NB4 (cell line): Measurements from ENCODE around the gene RASGRP3.

Experiments used
- DNase-seq: peaks from one replicate; pipeline ENCODE4 v3.0.0; 2010; ENCODE audit warnings: low read depth
- H3K4me3 ChIP-seq: one replicate; pipeline ENCODE4 v1.5.1; 2011; ENCODE audit warnings: mild to moderate bottlenecking, low read depth, low read length, moderate library complexity
- MAX ChIP-seq: IDR thresholded peaks from 2 replicates; pipeline ENCODE4 v1.6.1; 2011; ENCODE audit warnings: low read depth, low read length
- MYC ChIP-seq: IDR thresholded peaks from 2 replicates; pipeline ENCODE4 v1.6.1; 2011; ENCODE audit warnings: low read depth, low read length
- POLR2A ChIP-seq: IDR thresholded peaks from 2 replicates; pipeline ENCODE4 v1.6.1; 2011; ENCODE audit warnings: mild to moderate bottlenecking; ENCODE audit not compliant: insufficient read length; ENCODE audit errors: extremely low read depth
- TF ChIP-seq, protein P1 (sequence below): IDR thresholded peaks from one replicate; pipeline ENCODE4 v1.5.1; 2012; ENCODE audit warnings: low read depth, low read length

The RASGRP3 gene

DNA sequence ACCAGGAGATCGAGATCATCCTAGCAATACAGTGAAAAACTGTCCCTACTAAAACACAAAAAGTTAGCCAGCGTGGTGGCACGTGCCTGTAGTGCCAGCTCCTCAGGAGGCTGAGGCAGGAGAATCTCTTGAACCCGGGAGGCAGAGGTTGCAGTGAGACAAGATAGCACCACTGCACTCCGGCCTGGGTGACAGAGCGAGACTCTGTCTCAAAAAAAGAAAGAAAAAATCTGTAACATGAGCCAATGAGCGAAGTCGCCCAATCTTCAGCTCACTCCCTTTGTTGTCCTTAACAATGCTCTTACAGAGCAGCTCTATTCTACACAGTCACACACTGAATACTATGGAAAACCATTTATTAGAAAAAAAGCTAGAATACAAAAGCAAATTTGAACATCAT lies 100.6 kb downstream of the RASGRP3 start:
- no peak for DNase-seq
- H3K4me3 ChIP-seq = no peak overlapping the region
- TF ChIP-seq MAX (no peak), POLR2A (no peak), MYC (no peak)
- TF ChIP-seq, protein P1, sequence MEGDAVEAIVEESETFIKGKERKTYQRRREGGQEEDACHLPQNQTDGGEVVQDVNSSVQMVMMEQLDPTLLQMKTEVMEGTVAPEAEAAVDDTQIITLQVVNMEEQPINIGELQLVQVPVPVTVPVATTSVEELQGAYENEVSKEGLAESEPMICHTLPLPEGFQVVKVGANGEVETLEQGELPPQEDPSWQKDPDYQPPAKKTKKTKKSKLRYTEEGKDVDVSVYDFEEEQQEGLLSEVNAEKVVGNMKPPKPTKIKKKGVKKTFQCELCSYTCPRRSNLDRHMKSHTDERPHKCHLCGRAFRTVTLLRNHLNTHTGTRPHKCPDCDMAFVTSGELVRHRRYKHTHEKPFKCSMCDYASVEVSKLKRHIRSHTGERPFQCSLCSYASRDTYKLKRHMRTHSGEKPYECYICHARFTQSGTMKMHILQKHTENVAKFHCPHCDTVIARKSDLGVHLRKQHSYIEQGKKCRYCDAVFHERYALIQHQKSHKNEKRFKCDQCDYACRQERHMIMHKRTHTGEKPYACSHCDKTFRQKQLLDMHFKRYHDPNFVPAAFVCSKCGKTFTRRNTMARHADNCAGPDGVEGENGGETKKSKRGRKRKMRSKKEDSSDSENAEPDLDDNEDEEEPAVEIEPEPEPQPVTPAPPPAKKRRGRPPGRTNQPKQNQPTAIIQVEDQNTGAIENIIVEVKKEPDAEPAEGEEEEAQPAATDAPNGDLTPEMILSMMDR = no peak

DNA sequence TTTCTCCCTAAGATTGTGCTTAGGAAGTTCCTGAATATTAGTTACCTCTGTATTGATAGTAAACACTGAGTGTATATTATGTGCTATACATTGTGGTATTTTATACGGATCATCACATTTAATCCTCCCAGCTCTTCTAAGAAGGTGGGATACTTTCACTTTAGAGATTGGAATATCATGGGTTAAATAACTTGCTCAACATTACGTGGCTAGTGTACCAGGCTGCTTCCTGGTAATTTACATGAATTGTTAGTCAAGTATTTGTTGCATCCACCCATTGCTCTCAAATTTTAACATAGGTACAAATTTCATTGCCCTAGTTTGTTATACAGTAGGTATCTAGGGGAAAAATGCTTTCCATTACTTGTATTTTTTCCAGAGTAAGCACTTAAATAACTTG lies 101.2 kb downstream of the RASGRP3 start:
- DNase-seq = no peak
- TF ChIP-seq, protein P1 = no peak
- TF ChIP-seq MYC = no peak
- TF ChIP-seq MAX = no peak
- TF ChIP-seq POLR2A = no peak
- no peak overlapping the region for H3K4me3 ChIP-seq

GRCh38 chr2:33579227-33579626 lies 102.8 kb downstream of the RASGRP3 start:
- TF ChIP-seq, protein P1 = no peak
- TF ChIP-seq MYC (no peak), MAX (no peak), POLR2A (no peak)
- H3K4me3 ChIP-seq = no peak overlapping the region
- DNase-seq = no peak

GRCh38 chr2:33581872-33582271 lies 105.4 kb downstream of the RASGRP3 start:
- DNase-seq = peak; percentile 20
- H3K4me3 ChIP-seq = no peak overlapping the region
- TF ChIP-seq MAX = no peak
- no peak for TF ChIP-seq POLR2A
- TF ChIP-seq MYC = no peak
- TF ChIP-seq, protein P1 = no peak

GRCh38 chr2:33583194-33583938 lies 106.9 kb downstream of the RASGRP3 start:
- TF ChIP-seq, protein P1 = peak; percentile 83
- TF ChIP-seq POLR2A = no peak
- no peak for TF ChIP-seq MAX
- peak; percentile 64 for DNase-seq
- no peak overlapping the region for H3K4me3 ChIP-seq

DNA sequence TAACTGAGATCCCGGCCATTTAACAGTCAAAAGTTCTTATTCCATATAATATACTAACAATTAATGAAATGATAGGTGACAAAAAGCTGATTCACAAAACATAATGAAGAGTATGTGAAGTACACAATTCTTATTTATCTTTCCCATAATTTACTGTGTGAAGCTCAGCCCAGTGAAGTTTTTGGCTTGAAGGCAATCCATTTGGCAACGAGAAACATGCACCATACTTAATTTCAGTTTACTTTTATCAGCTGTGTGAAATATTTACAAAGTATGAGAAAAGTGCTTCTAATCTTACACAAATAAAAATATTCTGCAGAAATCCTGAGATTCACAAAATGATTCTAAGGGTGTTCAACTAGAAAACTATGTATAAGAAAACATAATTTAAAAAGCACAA lies 110.3 kb downstream of the RASGRP3 start:
- no peak for DNase-seq
- no peak overlapping the region for H3K4me3 ChIP-seq
- TF ChIP-seq POLR2A (no peak), MYC (no peak), MAX (no peak)
- TF ChIP-seq, protein P1 = no peak
